IMR-90 (cell line): ENCODE measurements around the gene DAB1. TPM values are rescaled to one million over a fixed set of nuclear protein-coding genes. Genes with fewer than 3 reads are reported as not detected.

Experiments
- ATAC-seq: fragments of 200-7000 bp; cut with Tn5 transposase; 2 replicates; pipeline ENCODE4 v1.9.1; 2020; ENCODE audit warnings: low read depth, mild to moderate bottlenecking, moderate library complexity
- BruUV-seq: library from RNA; stranded (reverse); fragments of 400-500 nt; replicated peaks from 2 replicates; lab custom pipeline; 2021; lab: Mats Ljungman, UMichigan
- CTCF ChIA-PET: fragments of 300-600 bp; formaldehyde crosslinking; extraction: SDS; loops from one replicate; lab custom pipeline; 2021; ENCODE audit warnings: antibody characterized with exemption; lab: Yijun Ruan, JAX
- POLR2A ChIA-PET: fragments of 300-600 bp; sonication (Branson Sonifier 250); formaldehyde crosslinking; loops from one replicate; lab custom pipeline; 2022; ENCODE audit warnings: antibody characterized with exemption; ENCODE audit not compliant: unreplicated experiment; lab: Charles Lee
- DNase-seq: peaks from one replicate; pipeline ENCODE4 v3.0.0; 2013
- H2AFZ ChIP-seq: replicated peaks from 2 replicates; pipeline ENCODE3; 2013; ENCODE audit warnings: low read length, mild to moderate bottlenecking; ENCODE audit not compliant: poor library complexity
- H2AK5ac ChIP-seq: 2 replicates; pipeline ENCODE4 v1.6.1; 2013; ENCODE audit warnings: low read depth, low read length, inconsistent platforms
- H2AK9ac ChIP-seq: replicated peaks from 2 replicates; pipeline ENCODE3; 2013; ENCODE audit warnings: mild to moderate bottlenecking, low read depth, low read length, moderate library complexity; ENCODE audit not compliant: poor library complexity
- H2BK120ac ChIP-seq: 2 replicates; pipeline ENCODE4 v1.6.1; 2013; ENCODE audit warnings: low read depth, low read length, inconsistent platforms
- H2BK15ac ChIP-seq: 3 replicates; pipeline ENCODE4 v1.6.1; 2013; ENCODE audit warnings: low read depth, low read length, inconsistent platforms
- H2BK20ac ChIP-seq: 2 replicates; pipeline ENCODE4 v1.6.1; 2013; ENCODE audit warnings: low read depth, mild to moderate bottlenecking, inconsistent platforms, low read length, moderate library complexity
- H2BK5ac ChIP-seq: 2 replicates; pipeline ENCODE4 v1.6.1; 2013; ENCODE audit warnings: mild to moderate bottlenecking, low read depth, low read length, inconsistent platforms; ENCODE audit not compliant: poor library complexity, severe bottlenecking
- H3K14ac ChIP-seq: replicated peaks from 2 replicates; pipeline ENCODE4 v1.6.1; 2013; ENCODE audit warnings: low read depth, low read length, inconsistent platforms
- H3K18ac ChIP-seq: 2 replicates; pipeline ENCODE4 v1.6.1; 2013; ENCODE audit warnings: low read depth, low read length, control low read depth
- H3K23ac ChIP-seq: 2 replicates; pipeline ENCODE4 v1.6.1; 2013; ENCODE audit warnings: low read depth, low read length, inconsistent platforms
- H3K27ac ChIP-seq: 2 replicates; pipeline ENCODE4 v1.5.1; 2013; ENCODE audit warnings: mild to moderate bottlenecking, control low read depth, low read length; ENCODE audit not compliant: insufficient read depth
- H3K27me3 ChIP-seq: 2 replicates; pipeline ENCODE4 v1.6.1; 2013; ENCODE audit warnings: low read length; ENCODE audit not compliant: control insufficient read depth, insufficient read depth
- H3K36me3 ChIP-seq: 2 replicates; pipeline ENCODE4 v1.6.1; 2013; ENCODE audit warnings: low read length, mixed read lengths; ENCODE audit not compliant: control insufficient read depth, insufficient read depth
- H3K4ac ChIP-seq: 2 replicates; pipeline ENCODE4 v1.6.1; 2013; ENCODE audit warnings: low read depth, low read length, inconsistent platforms
- H3K4me1 ChIP-seq: 2 replicates; pipeline ENCODE4 v1.6.1; 2013; ENCODE audit warnings: low read length, mixed read lengths; ENCODE audit not compliant: control insufficient read depth, insufficient read depth
- H3K4me2 ChIP-seq: 2 replicates; pipeline ENCODE4 v1.6.1; 2013; ENCODE audit warnings: low read depth, mild to moderate bottlenecking, control low read depth, low read length, moderate library complexity
- H3K4me3 ChIP-seq: 2 replicates; pipeline ENCODE4 v1.5.1; 2013; ENCODE audit warnings: low read depth, mild to moderate bottlenecking, control low read depth, low read length, moderate library complexity; ENCODE audit not compliant: insufficient read depth
- H3K56ac ChIP-seq: 2 replicates; pipeline ENCODE4 v1.6.1; 2013; ENCODE audit warnings: low read length, inconsistent platforms; ENCODE audit not compliant: insufficient read depth; ENCODE audit errors: extremely low read depth
- H3K79me1 ChIP-seq, 2 experiments: 2 replicates each; pipeline ENCODE4 v1.6.1; 2013; ENCODE audit warnings: low read length in 2 of 2, inconsistent platforms in 1 of 2, low read depth in 1 of 2
- H3K9ac ChIP-seq: 2 replicates; pipeline ENCODE4 v1.6.1; 2013; ENCODE audit warnings: low read depth, low read length, control low read depth
- H3K9me1 ChIP-seq: 2 replicates; pipeline ENCODE4 v1.6.1; 2013; ENCODE audit warnings: low read length, inconsistent platforms; ENCODE audit not compliant: insufficient read depth
- H3K9me3 ChIP-seq: 2 replicates; pipeline ENCODE4 v1.6.1; 2013; ENCODE audit warnings: low read length; ENCODE audit not compliant: control insufficient read depth, insufficient read depth
- H4K20me1 ChIP-seq: 2 replicates; pipeline ENCODE4 v1.6.1; 2013; ENCODE audit warnings: low read length, inconsistent platforms; ENCODE audit not compliant: insufficient read depth
- H4K5ac ChIP-seq: 2 replicates; pipeline ENCODE4 v1.6.1; 2013; ENCODE audit warnings: mild to moderate bottlenecking, low read depth, low read length, control low read depth
- H4K8ac ChIP-seq, 2 experiments: 2 replicates each; pipeline ENCODE4 v1.6.1; 2013; ENCODE audit warnings: low read depth in 2 of 2, low read length in 2 of 2, control low read depth in 1 of 2, inconsistent platforms in 1 of 2
- H4K91ac ChIP-seq: 2 replicates; pipeline ENCODE4 v1.6.1; 2013; ENCODE audit warnings: low read depth, low read length, inconsistent platforms; ENCODE audit not compliant: insufficient read depth
- BHLHE40 ChIP-seq: fragments of 150-350 bp; IDR thresholded peaks from 2 replicates; pipeline ENCODE4 v1.6.1; 2016; ENCODE audit warnings: mild to moderate bottlenecking, low read depth, low read length
- CEBPB ChIP-seq: IDR thresholded peaks from 2 replicates; pipeline ENCODE4 v1.6.1; 2012; ENCODE audit warnings: low read depth, low read length, improper control_type of control experiment
- CTCF ChIP-seq: conservative IDR thresholded peaks from 2 replicates; pipeline ENCODE4 v1.5.1; 2012; ENCODE audit warnings: mild to moderate bottlenecking, low read depth, low read length, improper control_type of control experiment
- FOS ChIP-seq: fragments of 150-350 bp; IDR thresholded peaks from 2 replicates; pipeline ENCODE4 v1.6.1; 2016; ENCODE audit warnings: low read depth, low read length
- MAFK ChIP-seq: IDR thresholded peaks from 2 replicates; pipeline ENCODE4 v1.6.1; 2012; ENCODE audit warnings: low read depth, low read length, improper control_type of control experiment
- MAZ ChIP-seq: IDR thresholded peaks from 2 replicates; pipeline ENCODE4 v1.6.1; 2012; ENCODE audit warnings: low read depth, mild to moderate bottlenecking, low read length, improper control_type of control experiment, moderate library complexity, borderline replicate concordance
- MXI1 ChIP-seq: IDR thresholded peaks from 2 replicates; pipeline ENCODE4 v1.6.1; 2012; ENCODE audit warnings: low read depth, mild to moderate bottlenecking, low read length, moderate library complexity, borderline replicate concordance
- NFE2L2 ChIP-seq: fragments of 150-350 bp; IDR thresholded peaks from 2 replicates; pipeline ENCODE4 v1.6.1; 2016; ENCODE audit warnings: low read depth, mild to moderate bottlenecking, low read length
- POLR2A ChIP-seq: IDR thresholded peaks from 2 replicates; pipeline ENCODE4 v1.6.1; 2012; ENCODE audit warnings: mild to moderate bottlenecking, low read depth, low read length
- RAD21 ChIP-seq: IDR thresholded peaks from 2 replicates; pipeline ENCODE4 v1.6.1; 2012; ENCODE audit warnings: low read length, improper control_type of control experiment
- RCOR1 ChIP-seq: IDR thresholded peaks from 2 replicates; pipeline ENCODE4 v1.6.1; 2012; ENCODE audit warnings: mild to moderate bottlenecking, low read length, improper control_type of control experiment; ENCODE audit not compliant: insufficient replicate concordance
- RFX5 ChIP-seq: IDR thresholded peaks from 2 replicates; pipeline ENCODE4 v1.8.0; 2012; ENCODE audit warnings: low read depth, mild to moderate bottlenecking, low read length, moderate library complexity
- SMC3 ChIP-seq: fragments of 150-350 bp; IDR thresholded peaks from 2 replicates; pipeline ENCODE4 v1.6.1; 2016; ENCODE audit warnings: low read depth, mild to moderate bottlenecking, antibody characterized with exemption, low read length, moderate library complexity
- WGBS, 2 experiments: methylation state at CpG; one replicate each; pipeline versions ENCODE4 v1.1.5 to v1.1.7; 2013; ENCODE audit warnings: missing lambda C conversion rate in 2 of 2; ENCODE audit not compliant: insufficient read length in 1 of 2; ENCODE audit errors: extremely low coverage in 2 of 2; 5-methylcytosine and 5-hydroxymethylcytosine counted together
- dilution Hi-C: fragments of 300-500 bp; cut with HindIII; formaldehyde crosslinking; loops from one replicate; pipeline ENCODE4 v1.14.3; 2018; ENCODE audit warnings: low sequenced_read_pairs; ENCODE audit not compliant: unreplicated experiment
- in situ Hi-C: fragments of 300-500 bp; cut with MboI; formaldehyde crosslinking; loops from 3 replicates; pipeline ENCODE4 v1.14.3; 2019; ENCODE audit warnings: low sequenced_read_pairs, inconsistent platforms, mixed read lengths
- intact Hi-C: fragments of 100-400 bp; cut with micrococcal nuclease; formaldehyde crosslinking; loops from 2 replicates; pipeline ENCODE4 v1.10.0; 2022
- polyA plus RNA-seq, 3 experiments: library from polyadenylated mRNA; depleted of rRNA; stranded (reverse); fragments of >200 nt; gene quantifications; 2 replicates each; pipeline ENCODE4 v1.2.3, GENCODE V29; 2012; ENCODE audit warnings: low replicate concordance in 1 of 3
- total RNA-seq: library from RNA; depleted of rRNA; stranded (reverse); fragments of >200 nt; gene quantifications from 2 replicates; pipeline ENCODE4 v1.2.3, GENCODE V29; 2012
- TF ChIP-seq, protein P1 (sequence below): fragments of 150-350 bp; IDR thresholded peaks from 2 replicates; pipeline ENCODE4 v1.6.1; 2017; ENCODE audit warnings: mild to moderate bottlenecking, antibody characterized with exemption, low read length, low read depth
- TF ChIP-seq, protein P2 (sequence below): fragments of 150-350 bp; IDR thresholded peaks from 2 replicates; pipeline ENCODE4 v1.6.1; 2016; ENCODE audit warnings: low read depth, mild to moderate bottlenecking, low read length, moderate library complexity, borderline replicate concordance

DAB1 gene
- total and polyA plus RNA-seq, 2 of the 4 experiments (the other 2 are of a cell fraction), result 0.18 to 0.41 TPM

- no CpG with 5 or more reads among the region's 2 CpGs for WGBS, 2 experiments
- no peak overlapping the region for H2BK5ac ChIP-seq
- no peaks in the 10 kb centered on the region for H4K20me1 ChIP-seq
- H2AFZ ChIP-seq, result no peak overlapping the region
- H3K9me3 ChIP-seq, result no peaks in the 10 kb centered on the region
- no peaks in the 10 kb centered on the region for H3K79me1 ChIP-seq
- no peak overlapping the region for H2AK5ac ChIP-seq
- H3K27me3 ChIP-seq, result no peaks in the 10 kb centered on the region
- no peaks in the 10 kb centered on the region for H3K36me3 ChIP-seq
- H3K4me3 ChIP-seq, result no peak overlapping the region
- ChIA-PET POLR2A (no interaction called here), CTCF (interaction anchor here (0.6 kb wide), 1 partner anchor 440 kb away, joined by 5 read pairs; no protein-coding TSS in a partner anchor)
- H3K23ac ChIP-seq, result no peak overlapping the region
- no peak overlapping the region for H3K9ac ChIP-seq
- H3K27ac ChIP-seq, result no peak overlapping the region
- H3K18ac ChIP-seq, result no peak overlapping the region
- no peaks in the 10 kb centered on the region for H3K9me1 ChIP-seq
- H4K91ac ChIP-seq, result no peak overlapping the region
- H3K4ac ChIP-seq, result no peak overlapping the region
- intact Hi-C loops, result no loop called here
- H3K14ac ChIP-seq, result no peak overlapping the region
- H3K56ac ChIP-seq, result no peak overlapping the region
- ATAC-seq (no peak), DNase-seq (no peak)
- H3K4me1 ChIP-seq, result no peaks in the 10 kb centered on the region; the same call in 1 of the 2 replicates
- TF ChIP-seq FOS, result no peak
- no peak for TF ChIP-seq RFX5
- no peak for TF ChIP-seq POLR2A
- TF ChIP-seq CEBPB, result no peak
- TF ChIP-seq MXI1, result no peak
- TF ChIP-seq, protein P1, sequence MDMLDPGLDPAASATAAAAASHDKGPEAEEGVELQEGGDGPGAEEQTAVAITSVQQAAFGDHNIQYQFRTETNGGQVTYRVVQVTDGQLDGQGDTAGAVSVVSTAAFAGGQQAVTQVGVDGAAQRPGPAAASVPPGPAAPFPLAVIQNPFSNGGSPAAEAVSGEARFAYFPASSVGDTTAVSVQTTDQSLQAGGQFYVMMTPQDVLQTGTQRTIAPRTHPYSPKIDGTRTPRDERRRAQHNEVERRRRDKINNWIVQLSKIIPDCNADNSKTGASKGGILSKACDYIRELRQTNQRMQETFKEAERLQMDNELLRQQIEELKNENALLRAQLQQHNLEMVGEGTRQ, result no peak
- TF ChIP-seq CTCF, result no peak
- no peak for TF ChIP-seq SMC3
- TF ChIP-seq MAFK, result no peak
- TF ChIP-seq, protein P2, sequence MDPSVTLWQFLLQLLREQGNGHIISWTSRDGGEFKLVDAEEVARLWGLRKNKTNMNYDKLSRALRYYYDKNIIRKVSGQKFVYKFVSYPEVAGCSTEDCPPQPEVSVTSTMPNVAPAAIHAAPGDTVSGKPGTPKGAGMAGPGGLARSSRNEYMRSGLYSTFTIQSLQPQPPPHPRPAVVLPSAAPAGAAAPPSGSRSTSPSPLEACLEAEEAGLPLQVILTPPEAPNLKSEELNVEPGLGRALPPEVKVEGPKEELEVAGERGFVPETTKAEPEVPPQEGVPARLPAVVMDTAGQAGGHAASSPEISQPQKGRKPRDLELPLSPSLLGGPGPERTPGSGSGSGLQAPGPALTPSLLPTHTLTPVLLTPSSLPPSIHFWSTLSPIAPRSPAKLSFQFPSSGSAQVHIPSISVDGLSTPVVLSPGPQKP, result no peak
- no peak for TF ChIP-seq RCOR1
- TF ChIP-seq MAZ, result no peak
- no peak for TF ChIP-seq RAD21
- TF ChIP-seq NFE2L2, result no peak
- no peak for TF ChIP-seq BHLHE40
- H3K4me2 ChIP-seq, result no peak overlapping the region
- dilution Hi-C loops, result no loop called here
- no TSS peak for BruUV-seq
- no peak overlapping the region for H4K8ac ChIP-seq
- no peak overlapping the region for H2AK9ac ChIP-seq
- in situ Hi-C loops, result no loop called here
- H4K5ac ChIP-seq, result no peak overlapping the region
- no peak overlapping the region for H2BK20ac ChIP-seq
- no peak overlapping the region for H2BK120ac ChIP-seq
- H2BK15ac ChIP-seq, result no peak overlapping the region
These were observed 151.7 kb downstream of the DAB1 start for GRCh38 chr1:57272150-57272549.
